HG02610 (cell line): ENCODE measurements around the gene GALNT16.
A peak's percentile ranks its signal among the peaks of the same experiment; 100 is the strongest.
"Not testable (repeated sequence)": the region's sequence is repeated elsewhere in the genome, so short reads cannot be mapped to it uniquely, and the experiment has no call there.

Experiments used
- ATAC-seq: cut with Tn5 transposase; IDR thresholded peaks from one replicate; pipeline ENCODE4 v1.9.1; 2021; ENCODE audit warnings: mild to moderate bottlenecking, moderate library complexity; ENCODE audit not compliant: unreplicated experiment

Gene GALNT16

DNA sequence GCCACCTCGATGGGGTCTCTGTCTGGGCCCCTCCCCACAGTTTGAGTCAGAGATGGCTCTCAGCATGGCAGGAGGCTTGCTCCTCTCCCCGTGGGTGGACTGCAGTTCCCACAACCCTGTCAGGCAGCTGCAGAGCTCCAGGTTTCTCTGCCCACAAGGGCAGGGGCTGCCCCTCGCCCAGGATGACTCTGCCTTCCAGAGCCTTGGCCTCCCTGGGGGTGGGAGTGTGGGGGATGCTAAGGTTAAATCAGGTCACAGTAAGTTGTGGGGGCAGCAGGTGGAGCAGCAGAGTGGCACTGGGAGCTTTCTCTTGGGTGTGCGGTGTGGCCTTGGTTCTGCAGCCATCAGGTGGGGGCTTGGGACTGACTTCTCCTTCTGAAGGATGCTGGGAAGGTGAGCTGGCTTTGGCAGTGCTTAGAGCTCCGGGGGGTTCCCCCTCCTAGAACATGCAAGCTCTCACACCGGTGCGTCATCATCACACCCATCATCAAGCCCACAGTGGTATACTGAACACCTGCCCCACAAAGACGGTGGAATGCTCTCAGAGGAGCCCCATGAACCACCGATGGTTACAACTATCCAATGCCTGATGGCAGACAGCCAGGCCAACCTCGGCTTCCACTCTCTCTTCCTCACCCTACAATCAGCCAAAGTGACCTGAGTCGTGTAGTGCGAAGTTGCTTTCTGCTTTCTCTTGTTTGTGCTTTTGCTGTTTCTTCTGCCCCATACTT lies 98.4 kb downstream of the GALNT16 start:
- peak; percentile 26 for ATAC-seq

DNA sequence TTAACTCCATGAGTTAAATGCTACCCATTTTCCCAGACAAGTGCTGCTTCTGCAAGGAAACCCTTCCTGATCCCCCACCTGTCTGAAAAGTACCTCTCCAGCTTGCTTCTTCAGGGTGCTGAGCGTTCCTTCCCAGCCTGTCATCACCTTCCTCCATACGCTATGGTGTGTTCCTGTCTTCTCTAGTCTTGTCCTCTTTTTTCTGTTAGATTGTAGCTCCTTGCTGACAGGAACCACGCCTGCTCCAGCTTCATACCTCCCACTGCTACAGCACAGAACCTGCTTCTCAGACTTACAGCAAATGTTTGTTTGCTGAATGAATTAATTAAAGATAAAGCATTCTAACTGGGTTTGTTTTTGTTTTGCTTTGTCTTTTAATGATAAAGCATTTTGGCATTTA lies 99.0 kb downstream of the GALNT16 start:
- ATAC-seq = no peak

DNA sequence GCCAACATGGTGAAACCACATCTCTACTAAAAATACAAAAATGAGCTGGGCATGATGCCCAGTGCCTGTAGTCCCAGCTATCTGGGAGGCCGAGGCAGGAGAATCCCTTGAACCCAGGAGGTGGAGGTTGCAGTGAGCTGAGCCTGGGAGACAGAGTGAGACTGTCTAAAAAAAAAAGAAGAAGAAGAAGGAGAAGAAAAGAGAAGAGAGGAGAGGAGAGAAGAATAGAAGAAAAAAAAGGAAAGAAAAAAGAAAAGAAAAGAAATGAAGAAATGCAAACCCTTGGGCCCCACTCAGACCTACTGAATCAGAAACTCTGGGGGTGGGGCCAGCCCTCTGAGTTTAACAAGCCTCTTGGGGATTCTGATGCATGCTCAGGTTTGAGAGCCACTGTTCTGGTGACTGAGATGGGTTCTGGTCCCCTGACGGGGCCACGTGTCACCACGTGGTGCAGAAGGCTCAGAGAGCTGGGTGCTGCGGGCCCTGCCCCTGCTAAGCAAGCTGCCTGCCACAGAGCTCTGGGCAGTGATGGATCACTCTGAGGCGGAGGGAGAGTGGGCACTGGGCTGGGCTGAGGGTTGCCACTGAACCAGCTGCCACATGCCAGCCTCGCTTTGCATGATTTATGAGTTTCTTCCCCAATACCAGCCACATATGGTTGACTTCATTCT lies 100.6 kb downstream of the GALNT16 start:
- peak; percentile 56 for ATAC-seq

DNA sequence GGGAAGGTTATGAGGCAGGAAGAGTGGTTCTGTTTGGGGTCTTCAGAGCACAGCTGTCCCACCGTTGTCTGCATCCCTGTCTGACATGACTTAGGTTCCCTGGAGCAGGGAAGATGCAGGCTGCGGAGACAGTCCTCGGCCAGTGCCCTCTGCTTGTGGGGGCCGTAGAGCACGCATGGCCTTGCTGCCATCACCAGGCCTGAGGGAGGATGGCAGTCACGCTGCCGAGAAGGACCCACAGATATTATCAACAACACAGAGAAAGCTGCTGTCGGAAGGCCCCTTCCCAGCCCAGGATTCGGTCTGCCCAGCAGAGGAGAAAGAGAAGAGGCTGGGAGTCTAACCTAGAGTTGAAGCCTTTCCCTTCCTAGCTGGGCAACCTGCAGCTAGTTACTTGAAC lies 103.1 kb downstream of the GALNT16 start:
- ATAC-seq = no peak

DNA sequence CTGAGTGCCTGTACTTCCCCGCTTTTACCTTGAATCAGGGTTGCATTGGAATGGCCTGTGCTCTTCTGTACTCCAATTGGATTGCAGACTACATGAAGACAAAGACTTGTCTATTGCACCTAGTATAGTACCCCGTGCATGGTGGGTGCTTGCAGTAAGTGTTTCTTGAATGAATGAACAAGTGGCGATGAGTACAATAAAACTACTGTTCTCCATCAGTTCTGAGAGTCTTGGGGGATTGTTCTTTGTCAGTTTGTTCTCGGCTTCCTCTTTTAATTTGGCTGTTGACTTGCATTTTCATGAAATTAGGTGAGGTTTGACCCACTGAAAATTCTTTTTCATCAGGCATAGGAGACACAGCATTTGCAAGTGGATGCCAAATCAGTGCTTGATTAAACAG lies 104.0 kb downstream of the GALNT16 start:
- ATAC-seq = no peak

DNA sequence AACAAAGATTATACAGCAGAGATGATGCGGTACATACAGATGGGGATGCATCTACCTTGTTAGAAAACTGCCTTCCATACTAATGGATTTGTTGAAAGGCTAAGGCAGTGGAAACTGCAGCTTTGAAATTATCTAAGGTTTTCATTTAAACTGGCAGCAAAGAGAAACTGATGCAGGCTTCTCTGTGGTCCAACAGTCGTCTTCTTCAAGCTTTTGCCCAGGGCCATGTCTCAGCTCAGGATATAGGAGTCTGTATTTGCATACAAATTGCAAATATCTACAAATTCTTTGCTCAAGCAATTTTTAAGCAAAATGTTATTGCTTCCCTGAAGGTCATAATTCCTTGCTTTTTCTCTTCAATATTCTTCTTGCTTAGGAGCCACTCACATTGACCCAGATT lies 104.4 kb downstream of the GALNT16 start:
- ATAC-seq = no peak

DNA sequence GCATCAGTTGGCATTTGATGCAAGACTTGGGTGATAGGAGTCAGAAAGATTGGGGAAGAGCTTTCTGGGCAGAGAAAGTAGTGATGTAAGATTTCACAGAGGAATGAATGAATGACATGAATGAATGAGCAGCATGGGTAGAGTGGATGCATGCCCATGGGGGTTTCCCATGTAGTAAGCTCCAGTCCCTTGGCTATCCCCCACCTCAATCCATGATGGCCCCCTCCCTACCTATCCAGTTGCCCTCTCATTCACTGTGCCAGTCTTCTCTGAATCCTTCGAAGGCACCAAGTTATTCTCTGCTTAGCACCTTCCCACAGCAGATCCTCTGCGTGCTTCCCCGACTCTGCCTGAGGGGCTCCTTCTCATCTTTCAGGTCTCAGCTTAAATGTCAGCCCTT lies 106.1 kb downstream of the GALNT16 start:
- no peak for ATAC-seq

DNA sequence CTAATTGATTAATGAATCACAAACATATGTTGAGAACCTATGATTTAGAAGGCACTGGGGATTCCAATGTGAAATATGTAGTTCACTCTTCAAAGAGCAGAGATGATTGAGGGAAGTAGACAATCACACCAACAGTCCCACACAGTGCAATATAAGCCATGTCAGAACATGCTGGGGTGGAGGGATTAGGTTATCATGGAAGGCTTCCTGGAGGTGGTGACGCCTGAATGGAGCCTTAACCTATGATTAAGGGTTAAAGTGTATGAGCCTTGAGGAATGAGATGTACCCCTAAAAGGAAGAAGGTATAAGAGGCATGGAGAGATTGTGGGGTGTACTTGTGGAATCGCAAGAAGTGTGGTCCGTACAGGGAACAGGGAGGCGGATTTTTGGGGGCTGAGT lies 106.8 kb downstream of the GALNT16 start:
- ATAC-seq = no peak

DNA sequence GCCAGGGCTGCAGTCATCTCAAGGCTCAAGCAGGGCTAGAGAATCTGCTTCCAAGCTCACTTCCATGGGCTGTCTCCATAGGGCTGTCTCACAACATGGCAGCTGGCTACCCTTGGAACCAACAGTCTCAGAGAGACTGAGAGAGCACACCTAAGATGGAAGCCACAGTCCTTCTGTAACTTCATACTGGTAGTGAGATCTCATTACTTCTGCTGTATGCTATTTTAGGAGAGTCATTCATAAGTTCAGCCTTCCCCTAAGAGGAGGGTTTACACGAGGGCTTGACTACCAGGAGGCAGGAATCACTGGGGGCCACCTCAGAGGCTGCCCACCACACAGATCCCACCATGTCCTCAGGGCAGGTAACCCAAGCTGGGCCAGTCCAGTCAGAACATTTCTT lies 108.4 kb downstream of the GALNT16 start:
- ATAC-seq = no peak

DNA sequence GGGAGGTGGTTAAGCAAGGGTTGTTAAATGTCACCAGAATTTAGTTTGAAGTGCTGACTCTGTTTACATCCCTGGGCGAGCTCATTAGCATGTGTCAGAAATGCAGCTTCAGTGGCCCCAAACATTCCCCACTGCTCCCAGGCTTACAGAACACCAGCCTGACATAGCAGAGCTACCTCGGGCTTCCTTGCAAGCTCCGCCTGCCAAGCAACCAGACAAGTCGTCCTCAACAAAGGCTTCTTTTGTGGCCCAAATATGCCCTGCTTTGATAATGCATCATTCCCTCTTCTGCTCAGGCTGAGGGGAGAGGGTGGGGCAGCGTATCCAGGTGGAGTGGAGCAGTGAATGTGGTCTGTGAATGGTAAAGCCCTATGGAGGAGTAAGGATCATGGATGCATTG lies 110.1 kb downstream of the GALNT16 start:
- no peak for ATAC-seq

DNA sequence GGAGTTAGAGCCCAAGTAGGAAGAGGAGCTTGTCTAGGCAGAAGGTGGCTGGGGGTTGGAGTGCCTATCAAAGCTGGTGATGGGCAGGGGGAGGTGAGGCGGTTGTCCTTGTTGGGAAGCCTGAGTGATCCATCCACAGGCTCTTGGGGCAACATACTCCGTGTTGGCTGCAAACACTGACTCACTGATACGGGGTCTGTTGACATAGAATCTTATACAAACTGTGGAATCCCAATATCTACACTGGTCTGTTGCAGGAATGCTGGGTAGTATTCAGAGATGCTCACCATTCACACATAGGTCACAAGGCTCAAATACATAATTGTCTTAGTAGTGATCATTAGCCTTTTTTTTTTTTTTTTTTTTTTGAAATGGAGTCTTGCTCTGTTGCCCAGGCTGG lies 112.2 kb downstream of the GALNT16 start:
- ATAC-seq = no peak

DNA sequence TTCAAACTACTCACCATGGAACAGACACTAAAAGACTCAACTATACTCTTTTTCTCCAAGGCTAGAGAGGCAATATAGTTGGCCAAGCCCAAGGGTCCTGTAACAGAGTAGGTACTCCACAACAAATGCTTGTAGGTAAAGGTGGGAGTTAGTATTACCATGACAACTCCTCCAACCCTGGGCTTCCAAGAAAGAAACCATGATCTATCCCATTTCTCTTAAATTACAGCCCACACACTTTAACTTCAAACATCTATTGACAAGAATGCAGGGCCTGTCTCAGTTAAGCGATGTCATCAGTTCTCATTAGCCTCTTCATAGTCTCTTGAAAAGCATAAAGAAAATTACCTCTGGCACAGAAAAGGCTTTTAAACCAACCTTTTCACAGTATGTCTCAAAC lies 113.1 kb downstream of the GALNT16 start:
- no peak for ATAC-seq

DNA sequence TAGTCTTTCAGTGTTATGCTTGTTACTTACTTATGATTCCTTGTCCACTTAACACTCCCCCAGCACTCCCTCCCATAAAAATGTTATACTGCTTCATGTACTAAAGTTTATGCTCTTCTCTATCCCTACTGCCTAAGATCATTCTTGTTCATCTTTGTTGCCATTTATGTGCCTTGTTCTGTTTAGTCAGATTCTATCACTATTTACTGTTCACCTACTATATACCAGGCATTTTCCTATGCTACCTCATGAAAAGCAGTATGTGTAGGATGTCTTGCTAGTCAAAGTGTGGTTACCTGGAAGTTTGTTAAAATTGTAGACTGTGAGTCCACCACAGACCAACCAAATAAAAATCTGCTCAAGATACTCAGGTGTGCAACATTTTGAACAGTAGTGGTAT lies 114.3 kb downstream of the GALNT16 start:
- no peak for ATAC-seq

DNA sequence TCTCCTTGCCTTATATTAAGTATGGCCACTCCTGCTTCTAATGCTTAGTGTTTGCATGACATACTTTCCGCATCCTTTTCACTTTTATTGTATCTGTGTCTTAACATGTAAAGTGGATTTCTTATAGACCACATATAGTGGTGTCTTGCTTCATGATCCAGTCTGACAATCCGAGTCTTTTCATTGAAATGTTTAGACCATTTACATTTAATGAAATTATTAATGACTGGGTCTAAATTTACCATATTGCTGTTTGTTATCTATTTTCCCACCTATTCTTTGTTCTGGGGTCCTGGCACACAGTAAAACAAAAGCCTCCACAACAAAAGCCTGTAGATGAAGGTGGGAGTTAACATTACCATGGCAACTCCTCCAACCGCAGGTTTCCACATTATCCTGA lies 115.2 kb downstream of the GALNT16 start:
- ATAC-seq = no peak

DNA sequence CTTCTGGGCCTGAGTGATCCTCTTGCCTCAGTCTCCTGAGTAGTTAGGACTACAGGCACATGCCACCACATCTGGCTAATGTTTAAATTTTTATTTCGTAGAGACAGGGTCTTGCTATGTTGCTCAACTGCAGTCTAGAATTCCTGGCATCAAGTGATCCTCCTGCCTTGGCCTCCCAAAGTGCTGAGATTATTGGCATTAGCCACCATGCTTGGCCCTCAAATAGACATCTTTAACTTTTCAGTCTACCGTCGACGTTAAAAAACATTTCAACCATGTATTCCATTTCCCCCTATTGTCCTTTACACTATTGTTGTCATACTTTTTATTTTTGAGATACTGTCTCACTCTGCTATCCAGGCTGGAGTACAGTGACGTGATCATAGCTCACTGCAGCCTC lies 115.8 kb downstream of the GALNT16 start:
- ATAC-seq = no peak

DNA sequence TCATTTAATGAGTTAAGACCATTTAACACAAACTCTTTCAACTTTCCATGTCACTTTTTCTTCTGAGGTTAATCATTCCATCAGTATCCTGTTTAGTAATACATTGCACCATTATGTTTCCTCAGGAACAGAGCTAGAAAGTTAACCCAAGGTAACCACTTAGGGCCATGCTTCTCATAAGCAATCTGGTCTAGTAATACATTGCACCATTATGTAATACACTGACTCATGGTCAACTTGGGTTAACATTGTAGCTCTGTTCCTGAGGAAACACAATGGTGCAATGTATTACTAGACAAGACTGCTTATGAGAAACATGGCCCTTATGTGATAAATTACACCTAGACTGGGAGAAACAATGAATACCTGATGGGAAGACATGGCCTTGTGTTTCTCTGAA lies 116.5 kb downstream of the GALNT16 start:
- ATAC-seq = no peak

DNA sequence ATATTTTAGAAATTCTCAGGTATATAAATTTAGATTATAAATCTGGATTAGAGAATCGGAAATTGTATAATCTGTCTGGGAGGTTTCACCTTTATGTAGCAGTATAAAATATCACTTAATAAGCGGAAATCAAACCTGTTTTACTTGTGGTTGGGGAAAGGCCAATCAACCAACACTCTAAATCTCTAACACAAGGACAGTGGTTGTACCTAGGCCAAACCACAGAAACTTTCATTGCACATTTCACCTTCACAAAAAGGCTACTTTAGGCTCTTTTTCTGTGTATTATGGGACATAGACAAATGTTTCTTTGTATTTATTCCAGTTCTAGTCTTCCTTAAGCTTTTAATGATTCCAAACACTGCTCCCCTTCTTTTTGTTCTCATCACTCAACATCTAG lies 118.3 kb downstream of the GALNT16 start:
- ATAC-seq = no peak

DNA sequence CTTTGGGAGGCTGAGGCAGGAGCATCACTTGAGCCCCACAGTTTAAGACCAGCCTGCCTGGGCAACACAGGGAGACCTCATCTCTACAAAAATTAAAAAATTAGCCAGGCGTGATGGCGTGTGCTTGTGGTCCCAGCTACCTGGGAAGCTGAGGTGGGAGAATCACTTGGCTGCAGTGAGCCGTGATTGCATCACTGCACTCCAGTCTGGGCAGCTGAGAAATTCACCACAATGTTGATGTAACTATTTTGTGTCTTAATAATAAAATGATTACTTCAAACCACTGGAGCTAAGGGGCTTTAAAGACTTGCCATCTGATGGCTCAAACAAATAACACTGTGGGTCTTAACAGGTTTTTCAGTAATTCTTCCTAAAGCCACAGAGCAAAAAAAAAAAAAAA lies 127.4 kb downstream of the GALNT16 start:
- ATAC-seq = no peak

DNA sequence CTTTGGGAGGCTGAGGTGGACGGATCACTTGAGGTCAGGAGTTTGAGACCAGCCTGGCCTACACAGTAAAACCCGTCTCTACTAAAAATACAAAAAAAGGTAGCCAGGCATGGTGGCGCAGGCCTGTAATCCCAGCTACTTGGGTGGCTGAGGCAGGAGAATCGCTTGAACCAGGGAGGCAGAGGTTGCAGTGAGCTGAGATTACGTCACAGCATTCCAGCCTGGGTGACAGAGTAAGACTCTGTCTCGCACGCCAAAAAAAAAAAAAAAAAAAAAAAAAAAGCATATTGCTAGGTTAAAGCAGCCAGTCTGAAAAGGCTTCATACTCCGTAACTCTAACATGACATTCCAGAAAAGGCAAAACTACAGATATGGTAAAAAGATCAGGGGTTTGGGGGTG lies 131.4 kb downstream of the GALNT16 start:
- ATAC-seq = not testable (repeated sequence)

DNA sequence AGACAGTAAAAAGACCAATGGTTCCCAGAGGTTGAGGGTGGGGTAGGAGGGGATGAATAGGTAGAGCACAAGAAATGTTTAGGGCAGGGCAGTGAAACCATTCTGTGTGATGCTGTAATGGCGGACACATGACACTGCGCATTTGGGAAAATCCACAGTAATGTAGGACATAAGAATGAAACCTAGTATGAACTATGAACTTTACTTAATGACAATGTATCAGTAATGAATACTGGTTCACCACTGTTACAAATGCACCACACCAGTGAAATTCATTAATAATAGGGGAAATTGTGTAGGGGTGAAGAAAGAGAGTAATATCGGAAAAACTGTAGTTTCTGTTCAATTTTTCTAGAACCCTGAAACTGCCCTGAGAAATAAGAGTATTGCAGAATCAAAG lies 132.5 kb downstream of the GALNT16 start:
- no peak for ATAC-seq

DNA sequence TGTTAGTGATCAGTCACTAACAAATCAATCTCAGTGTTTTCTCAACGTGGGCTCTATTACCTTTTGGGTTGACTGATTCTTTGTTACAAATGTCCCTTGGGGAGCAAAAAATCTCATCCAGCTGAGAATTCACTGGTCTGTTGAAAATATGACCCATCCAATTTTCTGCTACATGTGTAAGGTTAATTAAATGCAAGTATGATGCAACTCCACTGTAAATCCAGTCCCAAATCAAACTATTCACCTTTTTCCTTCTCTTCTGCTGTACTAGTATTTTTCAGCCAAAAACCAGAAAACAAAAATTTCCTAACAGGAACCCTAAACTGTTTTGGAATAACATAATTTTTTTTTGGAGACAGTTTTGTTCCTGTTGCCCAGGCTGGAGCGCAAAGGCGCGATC lies 136.0 kb downstream of the GALNT16 start:
- ATAC-seq = no peak

DNA sequence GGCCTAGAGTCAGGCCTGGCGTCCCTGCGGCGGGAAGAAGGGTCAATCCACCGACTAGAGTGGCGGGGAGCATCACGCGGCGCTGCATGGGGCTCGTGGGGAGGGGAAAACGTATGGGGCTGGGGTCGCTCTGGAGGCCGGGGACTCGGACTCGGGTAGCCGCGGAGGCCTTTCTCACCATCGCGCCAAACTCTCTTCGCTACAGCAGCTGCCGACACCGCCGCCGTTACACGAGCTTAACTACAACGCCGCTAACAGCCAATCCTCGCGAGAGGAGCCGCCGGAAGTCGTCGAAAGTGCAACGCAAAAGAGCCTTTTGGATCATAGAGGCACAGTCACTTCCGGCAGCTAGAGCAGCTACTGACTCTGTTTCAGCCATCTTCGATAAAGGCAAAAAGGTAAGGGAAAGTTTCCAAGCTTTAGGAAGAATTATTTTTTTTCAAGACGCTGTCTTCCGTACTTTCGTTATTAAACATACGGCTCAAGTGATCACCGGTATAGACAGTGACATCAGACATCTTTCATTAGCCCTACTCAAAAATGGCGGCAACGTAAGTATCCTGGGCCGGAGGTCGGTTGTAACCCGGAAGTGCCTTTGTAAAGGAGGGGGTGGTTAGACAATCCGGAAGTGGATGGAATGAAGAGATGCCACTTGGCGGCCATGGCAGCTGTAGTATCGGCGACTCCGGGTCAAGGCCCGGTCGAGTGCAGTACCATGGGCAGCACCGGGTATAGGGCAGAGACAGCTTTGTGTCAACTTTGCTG lies 138.3 kb downstream of the GALNT16 start, which contains the start of the genes ERH and SLC39A9:
ERH (minus strand) TSS at position 247 of the 765 bp plus-strand sequence; CDS start at position 181, 66 bp downstream.
SLC39A9 (plus strand) TSS at position 640 of the 765 bp plus-strand sequence. CDS start 678 bp downstream, outside the sequence.
- peak; percentile 88 for ATAC-seq
